GM12878 (cell line): ENCODE data around the gene QPCT. TPM values are rescaled to one million over a fixed set of nuclear protein-coding genes. Genes with fewer than 3 reads are reported as not detected.

Experiments
- ATAC-seq: fragments of 200-7000 bp; cut with Tn5 transposase; 3 replicates; pipeline ENCODE4 v1.9.1; 2020; ENCODE audit warnings: mild to moderate bottlenecking, moderate library complexity
- BruUV-seq: library from RNA; stranded (reverse); fragments of 400-500 nt; replicated peaks from 2 replicates; lab custom pipeline; 2021; lab: Mats Ljungman, UMichigan
- CTCF ChIA-PET: fragments of 300-600 bp; sonication (Branson Sonifier 250); formaldehyde crosslinking; extraction: SDS; loops from one replicate; lab custom pipeline; 2021; ENCODE audit warnings: inconsistent platforms; lab: Yijun Ruan, JAX
- POLR2A ChIA-PET: fragments of 350-600 bp; formaldehyde crosslinking; extraction: SDS; loops from one replicate; lab custom pipeline; 2021; ENCODE audit warnings: inconsistent platforms; lab: Charles Lee
- RAD21 ChIA-PET: fragments of 300-600 bp; sonication (Branson Sonifier 250); formaldehyde crosslinking; loops from one replicate; lab custom pipeline; 2023; ENCODE audit warnings: antibody characterized with exemption; ENCODE audit not compliant: unreplicated experiment; lab: Charles Lee
- SMC1A ChIA-PET: fragments of 300-600 bp; sonication (Branson Sonifier 250); formaldehyde crosslinking; loops from one replicate; lab custom pipeline; 2023; ENCODE audit not compliant: unreplicated experiment, uncharacterized antibody; lab: Charles Lee
- DNase-seq: peaks from one replicate; pipeline ENCODE4 v3.0.0-alpha.2; 2011; ENCODE audit warnings: low read depth, low spot score
- FAIRE-seq: peaks from 3 replicates; lab custom pipeline; 2011; peaks lifted over from hg19 to GRCh38; lab: Jason Lieb, UNC
- H2AFZ ChIP-seq: 2 replicates; pipeline ENCODE4 v1.6.0; 2011; ENCODE audit warnings: low read depth, low read length, control low read depth; ENCODE audit not compliant: control insufficient read depth
- H3K27ac ChIP-seq: 2 replicates; pipeline ENCODE4 v1.5.1; 2011; ENCODE audit warnings: control low read depth; ENCODE audit not compliant: control insufficient read depth, insufficient read depth
- H3K27me3 ChIP-seq, 2 experiments: replicated peaks in 1 of 2; 2 replicates each; pipeline versions ENCODE4 v1.6.0 to v1.6.1; 2011; ENCODE audit warnings: low read length in 1 of 2; ENCODE audit not compliant: control insufficient read depth in 2 of 2, insufficient read depth in 2 of 2
- H3K36me3 ChIP-seq, 2 experiments: 2 replicates each; pipeline ENCODE4 v1.5.1; 2011; ENCODE audit warnings: low read length in 1 of 2; ENCODE audit not compliant: control insufficient read depth in 2 of 2, insufficient read depth in 2 of 2
- H3K4me1 ChIP-seq: 2 replicates; pipeline ENCODE4 v1.6.1; 2011; ENCODE audit warnings: mild to moderate bottlenecking, low read length, moderate library complexity, mixed read lengths; ENCODE audit not compliant: control insufficient read depth, insufficient read depth
- H3K4me2 ChIP-seq: 2 replicates; pipeline ENCODE4 v1.6.0; 2011; ENCODE audit warnings: control low read depth; ENCODE audit not compliant: control insufficient read depth, insufficient read depth
- H3K4me3 ChIP-seq: fragments of 200-600 bp; sonication (generic); 2 replicates; pipeline ENCODE4 v1.5.1; 2016
- H3K79me2 ChIP-seq: 2 replicates; pipeline ENCODE4 v1.6.0; 2011; ENCODE audit warnings: low read length; ENCODE audit not compliant: control insufficient read depth, insufficient read depth
- H3K9ac ChIP-seq: 2 replicates; pipeline ENCODE4 v1.8.0; 2011; ENCODE audit warnings: low read length, control low read depth, mixed read lengths; ENCODE audit not compliant: control insufficient read depth, insufficient read depth
- H3K9me3 ChIP-seq: replicated peaks from 3 replicates; pipeline ENCODE4 v1.5.1; 2011; ENCODE audit warnings: mild to moderate bottlenecking, low read length; ENCODE audit not compliant: control insufficient read depth, insufficient read depth
- H4K20me1 ChIP-seq: 2 replicates; pipeline ENCODE4 v1.6.0; 2011; ENCODE audit not compliant: control insufficient read depth, insufficient read depth
- CBX5 ChIP-seq: sonication (generic); IDR thresholded peaks from 2 replicates; pipeline ENCODE4 v1.6.1; 2016; ENCODE audit warnings: low read depth, moderate library complexity, mild to moderate bottlenecking, inconsistent platforms
- NFYB ChIP-seq: IDR thresholded peaks from 2 replicates; pipeline ENCODE4 v1.6.1; 2011; ENCODE audit warnings: low read depth, mild to moderate bottlenecking, low read length, improper control_type of control experiment, moderate library complexity; ENCODE audit not compliant: insufficient read depth
- NR2C1 ChIP-seq: fragments of 450-650 bp; IDR thresholded peaks from 2 replicates; pipeline ENCODE4 v1.6.1; 2017; ENCODE audit warnings: antibody characterized with exemption, mild to moderate bottlenecking, moderate library complexity
- RELA ChIP-seq: fragments of 450-650 bp; IDR thresholded peaks from 2 replicates; pipeline ENCODE4 v1.8.0; 2014; ENCODE audit warnings: borderline replicate concordance; ENCODE audit not compliant: partially characterized antibody
- RFX5 ChIP-seq: IDR thresholded peaks from 2 replicates; pipeline ENCODE4 v1.6.1; 2011; ENCODE audit warnings: low read depth, low read length, improper control_type of control experiment
- SUPT20H ChIP-seq: IDR thresholded peaks from 2 replicates; pipeline ENCODE4 v1.6.1; 2011; ENCODE audit warnings: low read depth, mild to moderate bottlenecking, low read length, moderate library complexity, borderline replicate concordance; ENCODE audit not compliant: control insufficient read depth
- WRNIP1 ChIP-seq: IDR thresholded peaks from 2 replicates; pipeline ENCODE4 v1.6.1; 2011; ENCODE audit warnings: low read depth, low read length, improper control_type of control experiment, borderline replicate concordance
- ZNF217 ChIP-seq: fragments of 450-650 bp; IDR thresholded peaks from 2 replicates; pipeline ENCODE4 v1.6.1; 2017; ENCODE audit warnings: antibody characterized with exemption, mild to moderate bottlenecking
- ZSCAN29 ChIP-seq: fragments of 450-650 bp; IDR thresholded peaks from 2 replicates; pipeline ENCODE4 v1.6.1; 2017; ENCODE audit warnings: mild to moderate bottlenecking, moderate library complexity
- ZZZ3 ChIP-seq: IDR thresholded peaks from 2 replicates; pipeline ENCODE4 v1.6.1; 2011; ENCODE audit warnings: low read depth; ENCODE audit not compliant: control insufficient read depth, insufficient read length
- WGBS: methylation state at CpG from one replicate; pipeline ENCODE4 v1.1.6; 2016; ENCODE audit warnings: low lambda C conversion rate; ENCODE audit not compliant: insufficient replicate concordance, insufficient coverage; ENCODE audit errors: missing lambda C conversion rate; 5-methylcytosine and 5-hydroxymethylcytosine counted together
- in situ Hi-C: fragments of 300-500 bp; cut with MboI; formaldehyde crosslinking; loops from 9 replicates; pipeline ENCODE4 v1.14.3; 2018; ENCODE audit warnings: mixed read lengths
- intact Hi-C: fragments of 100-400 bp; cut with micrococcal nuclease; formaldehyde crosslinking; loops from one replicate; pipeline ENCODE4 v1.14.2; 2022; ENCODE audit not compliant: unreplicated experiment
- polyA plus RNA-seq, 11 experiments: library from polyadenylated mRNA; depleted of rRNA in 4 of 11; unstranded in 6 of 11; stranded (reverse) in 5 of 11; fragments of >200 nt; fragmentation: Nextera tagmentation in 4 of 11; fragmentation: Illumina TruSeq in 1 of 11; extraction: Ambion mirVana in 4 of 11; extraction: Trizol in 1 of 11; gene quantifications; 1 replicate in 1 of 11; 2 replicates in 10 of 11; pipeline versions ENCODE4 v1.2.1 to v1.2.3, GENCODE V29; 2011 to 2016; ENCODE audit warnings: inconsistent platforms in 2 of 11, missing spikeins in 2 of 11, low read depth in 1 of 11
- total RNA-seq, 4 experiments: library from RNA; depleted of rRNA in 3 of 4; stranded (reverse); fragments of >200 nt in 3 of 4; fragmentation: Illumina TruSeq in 1 of 4; extraction: Trizol in 1 of 4; gene quantifications; 2 replicates each; pipeline versions ENCODE4 v1.2.1 to v1.2.3, GENCODE V29; 2013 to 2021

Gene QPCT
- total and polyA plus RNA-seq, 10 of the 15 experiments (the other 5 are each of a cell fraction or from before 2014, with no cell fraction given), result 0.14 to 0.86 (median 0.18) TPM; not detected in 1

DNA sequence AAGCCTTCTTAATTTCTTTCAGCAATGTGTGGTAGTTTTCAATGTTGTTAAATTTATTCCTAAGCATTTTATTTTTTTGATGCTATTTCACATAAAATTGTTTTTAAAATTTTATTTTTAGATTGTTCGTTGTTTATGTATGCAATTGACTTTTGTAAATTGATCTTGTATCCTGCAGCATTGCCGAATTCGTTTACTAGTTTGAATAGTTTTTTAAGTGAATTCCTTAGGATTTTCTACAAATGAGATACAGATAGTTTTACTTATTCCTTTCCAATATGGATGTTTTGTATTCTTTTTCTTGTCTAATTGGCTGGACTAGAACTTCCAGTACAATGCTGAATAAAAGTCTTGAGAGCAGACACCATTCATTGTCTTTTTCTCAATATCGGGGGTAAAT, 55.6 kb downstream of the QPCT start:
- no peak for ATAC-seq
- intact Hi-C loops (no loop called here), in situ Hi-C loops (no loop called here)
- Histone ChIP-seq H3K9me3 (no peaks in the 10 kb centered on the region; the same call in 2 of the 3 replicates), H3K4me2 (no peak overlapping the region), H3K4me3 (no peak overlapping the region), H3K27ac (no peak overlapping the region), H2AFZ (no peak overlapping the region), H3K4me1 (no peaks in the 10 kb centered on the region), H4K20me1 (no peaks in the 10 kb centered on the region), H3K36me3 (no peaks in the 10 kb centered on the region), H3K9ac (no peak overlapping the region), H3K27me3 (no peaks in the 10 kb centered on the region), H3K79me2 (no peaks in the 10 kb centered on the region)
- no TSS peak for BruUV-seq
- POLR2A ChIA-PET, result no interaction called here
- FAIRE-seq, result no peak
- WGBS, result 59% methylated on average over 4 of the region's 4 CpGs
- CTCF ChIA-PET, result interaction anchor here (0.7 to 11.7 kb wide), 8 partner anchors 9 to 491 kb away, joined by 3 to 267 read pairs (median 10); no protein-coding TSS in a partner anchor
- SMC1A ChIA-PET, result interaction anchor here (0.9 to 7.5 kb wide), 8 partner anchors 10 to 874 kb away, joined by 3 to 211 read pairs (median 5); no protein-coding TSS in a partner anchor
- RAD21 ChIA-PET, result interaction anchor here (0.6 to 6.6 kb wide), 3 partner anchors 432 to 495 kb away, joined by 3 to 156 read pairs (median 24); no protein-coding TSS in a partner anchor
- TF ChIP-seq ZSCAN29 (no peak), NR2C1 (no peak), ZZZ3 (no peak), CBX5 (no peak), SUPT20H (no peak), RELA (no peak), WRNIP1 (no peak), ZNF217 (no peak), NFYB (no peak), RFX5 (no peak)
- no peak for DNase-seq
